Osteocyte (in vitro differentiated cells): ENCODE data around the gene RPS21. TPM values are rescaled to one million over a fixed set of nuclear protein-coding genes. Genes with fewer than 3 reads are reported as not detected.

Source experiments
- DNase-seq: peaks from one replicate; pipeline ENCODE4 v3.0.0; 2021; ENCODE audit warnings: mixed read lengths; ENCODE audit not compliant: unreplicated experiment; ENCODE audit errors: extremely low spot score
- H3K27ac Mint-ChIP-seq: one replicate; pipeline ENCODE4 v1.8.0; 2021; ENCODE audit warnings: mild to moderate bottlenecking, mixed read lengths; ENCODE audit not compliant: unreplicated experiment
- H3K27me3 Mint-ChIP-seq: one replicate; pipeline ENCODE4 v1.8.0; 2021; ENCODE audit warnings: mixed read lengths; ENCODE audit not compliant: unreplicated experiment
- H3K36me3 Mint-ChIP-seq: one replicate; pipeline ENCODE4 v1.8.0; 2021; ENCODE audit warnings: mixed read lengths; ENCODE audit not compliant: unreplicated experiment
- H3K4me1 Mint-ChIP-seq: one replicate; pipeline ENCODE4 v1.8.0; 2021; ENCODE audit warnings: mixed read lengths; ENCODE audit not compliant: unreplicated experiment
- H3K4me3 Mint-ChIP-seq: one replicate; pipeline ENCODE4 v1.8.0; 2021; ENCODE audit warnings: mild to moderate bottlenecking, moderate library complexity, mixed read lengths; ENCODE audit not compliant: unreplicated experiment
- H3K9me3 Mint-ChIP-seq: one replicate; pipeline ENCODE4 v1.8.0; 2021; ENCODE audit warnings: mixed read lengths; ENCODE audit not compliant: unreplicated experiment
- CTCF ChIP-seq: fragments of 200-600 bp; sonication (generic); IDR thresholded peaks from 2 replicates; pipeline ENCODE4 v1.5.0; 2021; ENCODE audit warnings: antibody characterized with exemption, mild to moderate bottlenecking, moderate library complexity
- total RNA-seq: library from RNA; stranded (reverse); gene quantifications from 2 replicates; pipeline ENCODE4 v1.2.1, GENCODE V29; 2021

Gene RPS21
- total RNA-seq, 1 donor from 2014 or later = 1,013 TPM

GRCh38 chr20:62363920-62364851 is 22.7 kb upstream of the RPS21 start:
- Mint-ChIP-seq H3K4me3 (no peak overlapping the region), H3K9me3 (no peaks in the 10 kb centered on the region), H3K4me1 (peaks cover 56% of the 10 kb centered on the region), H3K27me3 (no peaks in the 10 kb centered on the region), H3K27ac (no peak overlapping the region), H3K36me3 (no peaks in the 10 kb centered on the region)
- no peak for TF ChIP-seq CTCF
- no peak for DNase-seq

GRCh38 chr20:62364911-62365736 is 21.8 kb upstream of the RPS21 start:
- no peak for TF ChIP-seq CTCF
- Mint-ChIP-seq H3K4me3 (peak overlapping the region; percentile 65), H3K27ac (no peak overlapping the region), H3K36me3 (no peaks in the 10 kb centered on the region), H3K9me3 (no peaks in the 10 kb centered on the region), H3K27me3 (no peaks in the 10 kb centered on the region), H3K4me1 (peaks cover 56% of the 10 kb centered on the region)
- no peak for DNase-seq

- Mint-ChIP-seq H3K27me3 (no peaks in the 10 kb centered on the region), H3K4me1 (peaks cover 61% of the 10 kb centered on the region), H3K9me3 (no peaks in the 10 kb centered on the region), H3K4me3 (peak overlapping the region; percentile 65), H3K27ac (no peak overlapping the region), H3K36me3 (no peaks in the 10 kb centered on the region)
- no peak for DNase-seq
- TF ChIP-seq CTCF = no peak
Observed at GRCh38 chr20:62365814-62366369, 21.0 kb upstream of the RPS21 start.

GRCh38 chr20:62366370-62367135 is 20.4 kb upstream of the RPS21 start:
- H3K4me1 Mint-ChIP-seq = peaks cover 60% of the 10 kb centered on the region
- peak overlapping the region; percentile 65 for H3K4me3 Mint-ChIP-seq
- TF ChIP-seq CTCF = no peak
- no peak overlapping the region for H3K27ac Mint-ChIP-seq
- no peaks in the 10 kb centered on the region for H3K9me3 Mint-ChIP-seq
- H3K27me3 Mint-ChIP-seq = no peaks in the 10 kb centered on the region
- no peak for DNase-seq
- H3K36me3 Mint-ChIP-seq = no peaks in the 10 kb centered on the region
